GM18951 (cell line): ENCODE measurements around the gene PRKCA.
"Not testable (repeated sequence)": the region's sequence is repeated elsewhere in the genome, so short reads cannot be mapped to it uniquely, and the experiment has no call there.

Experiments
- POLR2A ChIP-seq: IDR thresholded peaks from 4 replicates; pipeline ENCODE4 v1.6.1; 2011; ENCODE audit warnings: mild to moderate bottlenecking; ENCODE audit not compliant: insufficient read length, insufficient read depth; ENCODE audit errors: extremely low read depth
- in situ Hi-C: fragments of 300-500 bp; cut with MboI; formaldehyde crosslinking; loops from one replicate; pipeline ENCODE4 v1.12.0; 2022; ENCODE audit warnings: low sequenced_read_pairs, mixed read lengths, inconsistent platforms; ENCODE audit not compliant: unreplicated experiment

The PRKCA gene

DNA sequence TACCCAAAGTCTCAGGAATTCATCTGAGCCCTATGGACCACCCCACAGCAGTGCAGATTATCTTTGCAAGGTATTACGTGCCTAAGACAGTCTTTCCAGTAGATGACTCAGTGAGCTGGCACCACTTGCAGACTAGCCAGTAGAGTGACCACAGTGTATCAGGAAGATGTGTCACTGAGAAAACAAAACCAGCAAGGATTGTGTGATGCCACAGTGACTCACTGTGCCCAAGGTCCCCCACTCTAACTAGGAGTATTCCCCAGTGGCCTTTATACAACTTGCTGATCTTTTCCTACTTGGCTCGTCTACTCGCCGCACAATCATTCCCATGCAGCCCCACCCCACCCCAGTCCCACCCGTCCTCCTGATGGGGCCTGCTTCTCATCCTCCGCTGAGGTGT lies 26.8 kb upstream of the PRKCA start:
- TF ChIP-seq POLR2A, result no peak
- in situ Hi-C loops, result no loop called here

DNA sequence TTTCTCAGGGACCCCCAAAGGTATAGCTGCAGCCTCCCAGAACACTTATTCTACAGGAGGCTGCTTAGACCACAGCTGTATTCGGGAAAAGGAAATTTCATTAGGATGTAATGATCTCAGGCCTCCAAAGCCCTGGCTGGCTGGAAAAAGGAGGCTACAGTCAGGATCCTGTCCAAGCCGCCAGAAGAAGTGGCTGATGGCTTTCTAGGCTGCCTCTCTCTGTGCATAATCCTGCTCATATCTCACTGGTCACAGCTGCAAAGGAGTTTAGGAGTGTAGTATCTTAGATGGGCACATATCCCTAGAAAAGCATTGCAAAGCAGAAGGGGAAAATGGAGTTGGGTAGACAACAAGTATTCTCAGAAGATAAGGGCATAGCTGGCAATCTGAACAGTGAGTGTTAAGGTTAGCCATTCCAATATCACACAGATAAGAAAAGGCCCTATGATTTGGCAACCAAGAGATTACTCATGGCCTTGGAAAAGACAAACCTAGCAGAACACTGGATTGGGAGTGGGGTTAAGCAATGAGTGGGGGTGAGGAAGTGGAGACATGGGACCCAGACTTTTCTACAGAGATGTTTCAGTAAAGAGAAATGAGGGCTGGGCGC lies 26.0 kb upstream of the PRKCA start:
- TF ChIP-seq POLR2A, result no peak
- in situ Hi-C loops, result no loop called here

DNA sequence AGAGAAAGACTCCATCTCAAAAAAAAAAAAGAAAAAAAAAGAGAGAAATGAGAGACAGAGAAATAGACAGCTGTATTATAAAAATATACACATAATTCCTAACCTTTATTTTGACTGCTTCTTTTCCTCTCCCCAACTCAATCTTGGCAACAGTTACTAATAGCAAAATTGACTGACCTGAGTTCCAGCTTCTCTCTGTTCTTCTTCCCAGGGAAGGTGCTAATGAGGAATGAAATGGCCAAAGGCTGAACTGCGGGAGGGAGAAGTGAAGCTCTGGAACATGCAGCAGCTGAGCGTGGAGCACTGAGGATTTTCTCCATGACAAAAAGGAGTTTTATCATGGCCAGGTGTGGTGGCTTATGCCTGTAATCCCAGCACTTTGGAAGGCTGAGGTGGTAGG lies 25.2 kb upstream of the PRKCA start:
- in situ Hi-C loops, result no loop called here
- TF ChIP-seq POLR2A, result no peak

DNA sequence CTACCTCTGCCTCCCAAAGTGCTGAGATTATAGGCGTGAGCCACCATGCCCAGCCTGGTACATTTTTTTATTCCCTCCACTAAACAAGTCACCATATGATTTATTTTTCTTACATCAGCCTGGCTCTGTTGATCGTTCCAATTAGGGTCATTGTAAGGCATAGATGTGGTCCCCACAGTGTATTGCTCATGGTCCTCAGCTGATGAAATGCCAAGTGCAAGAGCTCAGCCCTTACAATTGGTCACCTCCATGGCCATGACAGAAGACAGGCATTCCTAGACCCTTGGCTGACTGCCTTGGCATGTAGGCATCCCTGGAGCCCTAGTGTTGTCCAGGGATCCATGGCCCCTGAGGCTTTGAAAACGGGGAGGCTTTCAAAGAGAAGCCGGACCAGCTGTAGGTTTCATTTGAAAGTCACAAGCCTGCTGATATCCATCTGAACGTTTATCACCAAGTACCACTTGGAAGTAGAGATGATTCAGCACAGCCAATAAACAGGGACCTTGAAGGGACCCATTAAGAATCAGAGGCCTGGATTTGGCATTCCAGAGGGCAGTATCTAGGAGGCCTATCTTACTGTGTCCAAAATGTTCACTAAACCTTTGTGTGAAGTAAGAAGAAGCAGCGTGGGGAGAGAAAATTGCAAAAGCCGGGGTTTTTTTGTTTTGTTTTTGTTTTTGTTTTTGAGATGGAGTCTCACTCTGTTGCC lies 20.6 kb upstream of the PRKCA start:
- no peak for TF ChIP-seq POLR2A
- in situ Hi-C loops, result no loop called here

DNA sequence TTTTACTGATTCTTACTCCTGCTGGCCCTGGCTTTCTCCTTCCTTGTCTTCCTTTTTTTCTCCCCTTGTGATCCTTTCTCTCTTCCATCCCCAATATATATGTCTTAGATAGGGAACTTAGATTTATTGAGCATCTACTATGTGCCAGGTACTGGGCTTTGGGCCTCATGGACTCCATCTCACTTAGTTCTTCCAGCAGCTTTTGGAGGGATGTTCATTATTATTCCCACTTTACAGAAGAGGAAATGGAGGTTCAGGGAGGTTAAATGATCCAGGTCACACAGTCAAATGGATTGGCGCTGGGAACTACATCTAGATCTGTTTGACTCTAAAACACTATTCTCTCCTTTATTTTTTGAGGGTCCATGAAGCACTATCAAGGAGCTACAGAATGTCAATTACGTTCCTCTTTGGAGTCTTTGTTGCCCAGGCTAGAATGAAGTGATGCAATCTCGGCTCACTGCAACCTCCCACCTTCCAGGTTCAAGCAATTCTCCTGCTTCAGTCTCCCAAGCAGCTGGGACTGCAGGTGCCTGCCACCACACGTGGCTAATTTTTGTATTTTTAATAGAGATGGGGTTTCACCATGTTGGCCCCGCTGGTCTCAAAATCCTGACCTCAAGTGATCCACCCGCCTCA lies 19.0 kb upstream of the PRKCA start:
- in situ Hi-C loops, result no loop called here
- no peak for TF ChIP-seq POLR2A

DNA sequence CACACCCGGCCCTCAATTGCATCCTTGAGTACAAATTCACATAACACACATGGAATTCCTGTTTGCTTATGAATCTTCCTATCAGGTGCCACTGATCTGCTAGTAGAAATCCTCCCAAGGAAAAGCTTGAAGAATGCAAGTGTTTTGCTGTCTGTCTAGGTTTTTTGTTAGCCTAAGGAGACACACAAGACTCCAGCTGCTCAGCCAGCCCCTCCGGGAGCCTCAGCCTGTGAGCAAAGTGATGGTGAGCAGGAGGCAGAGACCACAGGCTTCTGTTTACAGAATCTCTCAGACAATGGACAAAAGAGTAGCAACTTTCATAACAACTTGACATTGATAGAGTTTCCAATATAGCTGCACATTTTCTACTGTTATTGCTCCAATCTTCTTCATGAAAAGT lies 18.4 kb upstream of the PRKCA start:
- no peak for TF ChIP-seq POLR2A
- in situ Hi-C loops, result no loop called here

DNA sequence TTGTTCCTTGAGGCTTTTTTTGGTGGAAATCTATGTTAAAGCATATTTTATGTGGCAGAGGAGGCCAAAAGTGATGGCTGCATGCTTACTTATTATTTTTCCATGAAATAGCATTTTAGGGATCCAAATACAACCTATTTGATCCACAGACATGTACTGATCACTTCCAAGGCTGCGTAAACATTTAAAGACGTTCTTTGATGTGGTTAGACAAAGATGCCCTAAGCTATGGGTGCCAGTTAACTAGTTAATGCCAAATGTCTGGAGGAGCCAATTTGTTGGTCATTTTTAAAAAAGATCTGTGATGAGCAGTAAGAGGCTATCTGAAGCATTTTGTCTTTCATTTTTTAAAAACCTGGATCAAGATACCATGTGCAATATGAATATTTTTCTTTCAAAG lies 17.3 kb upstream of the PRKCA start:
- TF ChIP-seq POLR2A, result no peak

DNA sequence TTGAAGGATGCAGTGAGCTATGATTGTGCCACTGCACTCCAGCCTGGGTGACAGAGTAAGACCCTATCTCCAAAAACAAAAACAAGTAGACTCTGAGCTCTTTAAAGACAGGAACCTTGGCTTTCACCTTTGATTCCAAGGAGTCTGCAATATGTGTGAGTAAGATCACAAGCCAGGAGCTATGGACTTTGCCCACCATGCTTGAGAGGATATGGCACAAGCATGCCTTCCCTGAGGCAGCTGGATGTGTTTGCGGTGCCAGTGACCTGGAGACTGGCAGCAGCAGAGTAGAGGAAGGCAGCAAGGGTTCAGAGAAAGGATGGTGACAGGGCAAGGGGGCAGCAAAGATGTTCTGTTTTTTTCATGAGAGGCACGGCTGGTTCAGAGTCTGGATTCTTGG lies 14.5 kb upstream of the PRKCA start:
- no peak for TF ChIP-seq POLR2A
- in situ Hi-C loops, result no loop called here

More for the DNA sequence above, 17.3 kb upstream of the PRKCA start:
- in situ Hi-C loops, result no loop called here

DNA sequence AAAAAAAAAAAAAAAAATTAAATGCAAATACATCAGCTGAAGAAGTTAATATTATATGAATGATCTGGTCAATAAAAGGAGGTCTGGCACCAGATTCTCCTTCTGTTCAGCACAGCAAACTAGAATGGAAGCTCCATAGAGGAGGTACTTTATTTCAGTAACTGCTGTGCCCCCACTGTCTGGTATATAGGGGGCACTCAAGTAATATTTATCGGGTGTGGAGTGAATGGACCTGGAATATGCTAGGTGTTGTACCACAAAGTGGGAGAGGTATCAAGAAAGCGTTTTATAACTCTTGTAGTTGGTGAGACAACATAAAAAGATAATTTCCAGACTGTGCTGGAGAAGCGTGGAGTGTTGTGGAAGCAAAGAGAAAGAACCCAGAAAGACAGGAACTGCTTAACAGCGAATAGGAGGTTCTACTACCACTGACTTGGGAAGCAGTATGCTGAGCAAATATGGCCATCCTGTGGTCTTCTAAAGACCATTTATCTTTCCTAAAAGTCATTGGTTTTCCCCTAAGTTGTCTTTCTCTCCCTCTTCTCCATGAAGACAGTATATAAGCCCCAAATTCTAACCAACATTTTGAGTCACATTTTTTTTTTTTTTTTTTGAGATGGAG lies 12.2 kb upstream of the PRKCA start:
- in situ Hi-C loops, result no loop called here
- TF ChIP-seq POLR2A, result no peak

DNA sequence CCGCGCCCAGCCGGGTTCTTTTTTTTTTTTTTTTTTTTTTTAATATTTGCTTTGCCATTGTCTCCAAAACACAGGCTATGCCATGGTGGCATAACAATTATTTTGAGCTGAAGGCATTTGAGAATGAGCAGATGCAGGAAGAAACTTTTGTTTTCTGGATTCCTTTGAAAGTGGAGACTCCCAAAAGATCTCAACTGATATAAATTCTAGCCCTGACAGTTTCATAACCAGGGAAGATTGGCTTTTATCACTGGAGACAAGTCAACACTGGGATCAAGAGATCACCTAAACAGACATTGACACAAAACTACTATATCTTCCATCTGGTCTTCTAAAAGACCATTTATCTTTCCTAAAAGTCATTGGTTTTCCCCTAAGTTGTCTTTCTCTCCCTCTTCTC lies 10.1 kb upstream of the PRKCA start:
- in situ Hi-C loops, result no loop called here
- TF ChIP-seq POLR2A, result no peak

DNA sequence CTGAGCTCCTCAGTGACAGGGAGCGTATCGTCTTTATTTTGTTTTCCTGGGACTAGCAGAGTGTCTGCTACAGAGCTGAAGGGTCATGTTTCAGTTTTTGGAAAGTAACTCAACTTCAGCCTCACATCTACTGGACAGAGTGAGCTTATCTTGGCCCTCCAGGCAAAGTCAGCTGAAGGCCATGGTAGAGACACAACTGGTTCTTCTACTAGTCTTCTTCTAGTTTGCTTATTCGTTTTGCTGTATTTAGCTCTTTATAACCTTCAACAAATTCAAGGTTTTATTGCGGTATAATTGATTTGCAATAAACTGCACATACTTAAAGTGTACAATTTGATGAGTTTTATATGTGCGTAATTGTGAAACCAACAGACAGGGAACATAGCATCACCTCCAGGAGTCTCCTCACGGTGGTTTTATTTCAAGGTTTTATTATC lies 6.1 kb upstream of the PRKCA start:
- no peak for TF ChIP-seq POLR2A
- in situ Hi-C loops, result no loop called here

DNA sequence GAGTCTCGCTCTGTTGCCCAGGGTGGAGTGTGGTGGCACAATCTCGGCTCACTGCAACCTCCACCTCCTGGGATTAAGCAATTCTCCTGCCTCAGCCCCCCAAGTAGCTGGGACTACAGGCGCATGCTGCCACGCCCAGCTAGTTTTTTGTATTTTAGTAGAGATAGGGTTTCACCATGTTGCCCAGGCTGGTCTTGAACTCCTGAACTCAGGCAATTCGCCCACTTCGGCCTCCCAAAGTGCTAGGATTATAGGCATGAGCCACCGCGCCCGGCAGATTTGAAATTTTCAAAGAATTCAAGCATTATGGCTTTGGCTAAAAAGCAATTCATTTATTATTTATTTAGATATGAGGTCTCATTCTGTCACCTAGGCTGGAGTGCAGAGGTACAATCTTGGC lies 5.0 kb upstream of the PRKCA start:
- in situ Hi-C loops, result not testable (repeated sequence)

DNA sequence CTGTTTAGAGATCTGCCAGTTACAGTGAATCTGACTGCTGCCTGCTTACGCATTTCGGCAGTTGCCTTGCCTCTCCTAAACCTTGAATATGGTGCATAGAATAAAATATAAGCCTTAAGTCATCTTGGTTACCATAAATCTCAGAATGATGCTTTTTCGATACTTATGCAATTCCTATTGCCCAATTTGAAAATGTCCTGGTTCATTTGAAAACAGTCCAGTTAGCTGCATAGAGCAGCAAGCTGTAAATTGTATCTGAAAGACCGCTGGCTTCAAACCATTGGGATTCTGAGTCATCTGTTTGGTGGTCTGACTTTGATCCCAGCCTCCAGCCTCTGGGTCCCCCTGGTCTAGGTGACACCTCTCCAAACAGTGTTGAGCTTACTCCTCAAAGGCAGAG lies 2.7 kb upstream of the PRKCA start:
- TF ChIP-seq POLR2A, result no peak
- in situ Hi-C loops, result no loop called here

DNA sequence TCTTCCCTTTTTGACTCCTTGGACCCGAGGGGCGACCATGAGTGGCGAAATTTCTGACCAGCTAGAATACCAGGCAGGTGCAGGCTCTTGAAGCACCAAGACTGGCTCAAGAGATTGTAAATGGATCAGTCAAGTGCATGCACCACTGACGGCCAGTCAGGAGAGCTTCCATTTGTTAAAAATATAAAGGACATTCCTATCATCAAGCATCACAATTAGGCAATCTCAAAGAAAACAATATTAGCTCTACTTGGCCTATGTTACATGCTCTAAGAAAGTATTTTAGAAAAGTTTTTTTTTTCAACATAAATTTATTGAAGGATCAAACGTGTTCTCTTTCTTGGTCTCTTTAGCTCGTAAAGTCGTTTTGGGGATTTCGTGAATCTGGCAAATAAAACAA lies 1.5 kb upstream of the PRKCA start:
- in situ Hi-C loops, result no loop called here
- TF ChIP-seq POLR2A, result no peak
